DMS153 treated with DMSO at 0.1 percent for 48 hours (cell line): Measurements from ENCODE around the gene IFT88.
"Not testable (repeated sequence)": the region's sequence is repeated elsewhere in the genome, so short reads cannot be mapped to it uniquely, and the experiment has no call there.

ENCODE experiments used
- DNase-seq: peaks from one replicate; lab custom pipeline; 2025; ENCODE audit not compliant: unreplicated experiment; lab: John Stamatoyannopoulos, UW

Gene IFT88

GRCh38 chr13:20616059-20616797 lies 49.3 kb downstream of the IFT88 start:
- no peak for DNase-seq

- DNase-seq, result no peak
These were observed 56.0 kb downstream of the IFT88 start for GRCh38 chr13:20623000-20623399.

GRCh38 chr13:20624213-20624612 lies 57.3 kb downstream of the IFT88 start:
- no peak for DNase-seq

- no peak for DNase-seq
These were observed 66.8 kb downstream of the IFT88 start for GRCh38 chr13:20633802-20634201.

- DNase-seq, result no peak
These were observed 69.1 kb downstream of the IFT88 start for GRCh38 chr13:20636079-20636478.

- DNase-seq, result no peak
These were observed 70.9 kb downstream of the IFT88 start for GRCh38 chr13:20637811-20638210.

GRCh38 chr13:20647758-20648157 lies 80.8 kb downstream of the IFT88 start:
- no peak for DNase-seq

- no peak for DNase-seq
These were observed 86.0 kb downstream of the IFT88 start for GRCh38 chr13:20652946-20653345.

GRCh38 chr13:20654156-20654555 lies 87.2 kb downstream of the IFT88 start:
- DNase-seq, result no peak

- DNase-seq, result no peak
These were observed 91.6 kb downstream of the IFT88 start for GRCh38 chr13:20658451-20659040.

- no peak for DNase-seq
These were observed 97.4 kb downstream of the IFT88 start for GRCh38 chr13:20664351-20664750.

GRCh38 chr13:20666948-20667347 lies 100.0 kb downstream of the IFT88 start:
- no peak for DNase-seq

- DNase-seq, result no peak
These were observed 101.0 kb downstream of the IFT88 start for GRCh38 chr13:20667857-20668437.

GRCh38 chr13:20669162-20669561 lies 102.2 kb downstream of the IFT88 start:
- DNase-seq, result no peak

- DNase-seq, result no peak
These were observed 104.8 kb downstream of the IFT88 start for GRCh38 chr13:20671789-20672188.

GRCh38 chr13:20672772-20673171 lies 105.8 kb downstream of the IFT88 start:
- DNase-seq, result no peak

- DNase-seq, result no peak
These were observed 106.8 kb downstream of the IFT88 start for GRCh38 chr13:20673715-20674114.

- DNase-seq, result no peak
These were observed 109.3 kb downstream of the IFT88 start for GRCh38 chr13:20676213-20676612.

GRCh38 chr13:20678606-20679005 lies 111.6 kb downstream of the IFT88 start:
- DNase-seq, result not testable (repeated sequence)

- no peak for DNase-seq
These were observed 112.9 kb downstream of the IFT88 start for GRCh38 chr13:20679879-20680278.

GRCh38 chr13:20680416-20681080 lies 113.6 kb downstream of the IFT88 start:
- DNase-seq, result no peak

GRCh38 chr13:20681481-20681880 lies 114.5 kb downstream of the IFT88 start:
- DNase-seq, result not testable (repeated sequence)
